GM21390 (cell line): ENCODE data around the gene SLC38A3.
"Not testable (repeated sequence)": the region's sequence is repeated elsewhere in the genome, so short reads cannot be mapped to it uniquely, and the experiment has no call there.

ENCODE experiments used
- ATAC-seq: cut with Tn5 transposase; IDR thresholded peaks from one replicate; pipeline ENCODE4 v1.9.1; 2021; ENCODE audit not compliant: unreplicated experiment

The SLC38A3 gene

GRCh38 chr3:50246517-50246954, 41.5 kb downstream of the SLC38A3 start:
- ATAC-seq = peak; percentile 47

DNA sequence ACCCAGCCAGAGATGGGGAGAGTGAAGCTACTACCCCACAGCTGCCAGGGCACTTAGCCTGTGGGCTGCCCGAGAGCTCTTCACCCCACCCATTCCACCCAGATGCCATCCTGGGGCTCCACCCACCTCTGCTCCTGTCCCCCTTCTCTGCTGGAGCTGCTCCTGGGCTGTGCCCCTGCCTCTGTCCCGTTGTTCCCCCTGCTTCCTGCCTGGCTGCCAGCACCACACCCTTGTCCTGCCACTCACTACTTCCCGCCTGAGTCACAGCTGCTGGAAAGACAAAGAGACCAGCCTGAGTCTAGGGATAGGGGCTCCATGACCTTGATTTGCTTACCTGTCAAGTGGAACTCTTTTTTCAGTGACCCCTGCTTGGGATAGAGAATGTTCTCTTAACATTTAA, 43.3 kb downstream of the SLC38A3 start:
- no peak for ATAC-seq

DNA sequence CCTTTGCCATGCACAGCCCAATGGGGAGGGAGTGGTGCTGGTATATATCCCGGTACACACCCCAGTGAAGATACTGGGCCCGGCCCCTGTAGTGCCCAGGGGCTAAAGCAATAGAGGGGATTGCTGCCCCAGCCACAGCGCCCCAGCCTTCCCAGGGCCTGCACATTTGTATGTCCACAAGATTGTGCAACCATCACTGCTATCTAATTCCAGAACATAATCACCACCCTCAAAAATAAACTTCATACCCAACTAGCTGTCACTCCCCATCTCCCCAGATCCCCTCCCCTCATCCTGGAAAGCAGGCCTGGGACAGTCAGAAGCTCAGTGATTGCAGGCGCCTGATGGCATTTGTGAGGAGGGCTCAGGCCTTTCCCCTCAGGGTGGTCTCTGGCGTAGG, 44.4 kb downstream of the SLC38A3 start:
- no peak for ATAC-seq

- no peak for ATAC-seq
Observed at GRCh38 chr3:50250514-50250913, 45.4 kb downstream of the SLC38A3 start.

DNA sequence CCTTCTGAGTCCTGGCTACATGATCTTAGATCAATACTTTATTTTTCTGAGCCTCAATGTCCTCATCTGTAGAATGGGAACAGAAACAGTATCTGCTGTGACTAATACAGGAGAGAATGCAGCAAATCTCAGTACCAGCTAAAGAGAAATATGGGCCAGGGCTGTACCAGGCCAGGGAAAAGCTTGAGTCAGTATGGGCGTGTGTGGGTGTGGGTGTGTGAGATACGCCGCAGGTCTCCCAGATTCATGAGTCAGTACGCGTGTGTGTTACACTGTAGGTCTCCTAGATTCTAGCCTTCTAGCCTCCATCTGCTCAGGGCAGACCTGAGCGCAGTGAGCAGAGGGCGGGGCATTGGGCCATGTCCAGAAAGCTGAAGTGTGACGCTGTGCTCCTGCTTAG, 46.1 kb downstream of the SLC38A3 start:
- ATAC-seq = no peak

DNA sequence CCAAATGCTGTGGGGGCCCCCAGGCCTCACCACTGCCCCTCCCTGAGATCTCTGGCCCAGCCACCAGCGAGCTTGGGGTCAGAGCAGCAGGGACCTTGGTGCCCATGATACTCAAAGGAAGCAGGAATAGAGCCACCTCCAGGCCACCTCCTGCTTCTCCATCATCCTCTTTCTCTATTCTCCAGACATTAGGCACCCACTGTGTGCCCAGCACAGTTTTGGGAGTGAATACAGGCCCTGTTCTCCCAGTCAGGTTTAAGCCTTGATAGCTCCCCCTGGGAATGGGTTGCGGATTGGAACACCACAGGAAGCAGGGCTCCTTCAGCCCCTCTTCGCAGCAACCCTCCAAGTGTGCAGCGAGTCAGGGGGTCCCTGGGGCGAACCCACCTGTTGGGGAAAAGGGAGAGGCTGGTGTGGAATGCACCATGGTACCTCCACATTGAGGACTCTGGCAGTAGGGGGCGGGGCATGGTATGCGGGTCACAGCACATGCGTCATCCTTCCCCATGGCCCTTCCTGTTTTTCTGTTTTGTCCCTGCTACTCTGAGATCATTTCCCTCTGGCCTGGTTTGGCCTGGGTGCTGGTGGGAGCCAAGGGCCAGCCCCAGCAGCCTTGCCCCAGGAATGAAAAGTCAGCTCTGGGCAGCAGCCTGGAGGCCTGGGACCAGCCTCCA, 49.6 kb downstream of the SLC38A3 start:
- no peak for ATAC-seq

- ATAC-seq = no peak
Observed at GRCh38 chr3:50255251-50255615, 50.2 kb downstream of the SLC38A3 start.

GRCh38 chr3:50256978-50257890, 52.2 kb downstream of the SLC38A3 start:
- no peak for ATAC-seq

GRCh38 chr3:50258029-50258680, 53.1 kb downstream of the SLC38A3 start:
- no peak for ATAC-seq

GRCh38 chr3:50258979-50259378, 53.9 kb downstream of the SLC38A3 start:
- no peak for ATAC-seq

GRCh38 chr3:50259432-50260026, 54.5 kb downstream of the SLC38A3 start:
- peak; percentile 13 for ATAC-seq

DNA sequence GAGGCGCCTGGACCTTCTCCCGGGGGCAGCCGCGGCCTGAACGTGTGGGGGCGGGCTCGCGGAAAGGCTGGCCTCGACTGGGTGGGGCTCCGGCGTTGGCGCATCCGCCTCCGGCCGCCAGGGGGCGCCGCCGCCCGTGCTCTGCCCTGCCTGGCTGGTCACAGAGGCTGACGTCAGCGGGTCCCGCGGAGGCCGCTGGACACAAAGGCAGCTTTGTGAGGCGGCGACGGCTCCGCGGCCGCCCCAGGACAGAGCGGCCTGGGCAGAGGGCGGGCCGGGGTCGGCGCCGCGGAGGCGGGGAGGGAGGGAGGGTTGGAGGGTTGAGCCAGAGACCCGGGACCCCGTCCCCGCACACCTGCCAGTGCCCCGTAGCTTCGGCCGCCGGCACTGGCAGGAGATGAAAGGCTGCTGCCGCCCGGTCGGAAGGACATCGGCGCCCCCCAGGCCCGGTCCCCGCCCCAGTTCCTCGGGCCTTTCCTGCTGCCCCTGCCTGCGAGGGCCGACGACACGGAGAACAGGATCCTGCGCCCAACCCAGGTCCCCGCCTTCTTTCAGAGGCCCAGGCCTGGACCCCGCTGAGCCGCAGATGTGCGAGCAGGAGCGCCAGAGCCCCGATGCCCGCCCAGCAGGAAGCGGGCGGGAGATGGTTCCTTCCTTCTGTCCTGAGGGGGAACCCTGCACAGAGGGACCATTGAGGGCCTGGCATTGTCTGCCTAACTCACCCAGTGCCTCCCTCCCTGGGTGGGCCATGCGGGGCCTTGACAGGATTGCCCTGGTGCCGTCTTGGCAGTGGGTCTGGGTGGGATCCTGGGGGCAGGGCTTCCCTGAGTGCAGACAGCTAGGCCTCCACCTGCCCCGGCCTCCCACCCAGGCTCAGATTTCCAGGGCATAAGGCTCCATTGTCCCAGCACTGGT, 55.2 kb downstream of the SLC38A3 start:
- ATAC-seq = peak; percentile 91

- ATAC-seq = no peak
Observed at GRCh38 chr3:50260942-50261441, 55.9 kb downstream of the SLC38A3 start.

- no peak for ATAC-seq
Observed at GRCh38 chr3:50261505-50261904, 56.4 kb downstream of the SLC38A3 start.

GRCh38 chr3:50262200-50262599, 57.1 kb downstream of the SLC38A3 start:
- ATAC-seq = not testable (repeated sequence)

DNA sequence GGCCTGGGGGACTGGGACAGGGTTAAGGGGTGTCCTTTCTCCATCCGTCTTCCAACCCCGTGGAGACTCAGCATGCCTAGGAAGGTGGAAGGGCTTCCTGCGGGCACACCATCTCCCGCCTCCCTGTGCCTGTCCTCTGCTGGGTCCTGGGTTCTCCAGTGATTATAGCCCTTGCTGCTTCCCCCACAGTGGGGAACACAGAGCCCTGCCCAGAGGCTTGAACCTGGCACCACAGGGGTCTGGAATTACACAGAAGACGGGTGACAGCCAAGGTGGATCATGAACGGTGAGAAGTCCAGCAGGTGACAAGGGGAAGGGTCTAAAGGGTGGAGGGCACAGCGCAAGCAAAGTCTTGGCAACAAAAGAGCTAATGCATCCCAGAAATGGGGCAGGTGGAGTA, 57.7 kb downstream of the SLC38A3 start:
- no peak for ATAC-seq

DNA sequence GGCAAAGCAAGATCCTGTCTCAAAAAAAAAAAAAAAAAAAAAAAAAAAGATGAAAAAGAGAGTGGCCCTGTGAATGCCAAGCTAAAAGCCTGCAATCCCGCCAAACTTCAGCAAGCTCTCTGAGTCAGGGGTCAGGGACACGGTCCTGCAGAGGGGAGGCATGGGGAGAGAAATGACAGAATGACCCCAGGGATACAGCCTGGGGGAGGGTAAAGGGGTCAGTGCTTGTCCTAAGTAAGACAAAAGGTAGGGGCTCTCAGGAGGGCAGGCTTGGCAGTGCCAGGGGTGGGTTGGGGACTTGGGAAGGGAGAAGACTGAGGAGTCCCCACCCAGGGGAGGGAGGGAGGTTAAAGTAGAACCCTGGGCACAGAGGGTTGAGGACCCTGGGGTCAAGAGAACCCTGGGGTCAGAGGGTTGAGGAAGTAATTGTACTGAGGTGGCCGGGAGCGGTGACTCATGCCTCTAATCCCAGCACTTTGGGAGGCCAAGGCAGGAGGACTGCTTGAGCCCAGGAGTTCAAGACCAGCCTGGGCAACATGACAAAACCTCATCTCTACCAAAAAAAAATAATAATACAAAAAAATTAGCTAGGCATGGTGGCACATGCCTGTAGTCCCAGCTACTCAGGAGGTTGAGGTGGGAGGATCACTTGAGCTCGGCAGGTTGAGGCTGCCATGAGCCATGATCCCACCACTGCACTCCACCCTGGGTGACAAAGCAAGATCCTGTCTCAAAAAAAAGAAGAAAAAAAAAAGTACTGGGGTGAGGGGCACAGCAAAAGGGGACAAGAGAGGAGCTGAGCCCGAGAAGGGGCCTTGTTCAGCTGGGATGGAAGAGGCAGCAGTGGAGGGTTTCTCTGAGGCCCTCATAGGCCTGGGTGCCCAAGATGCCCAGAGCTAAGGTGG, 58.7 kb downstream of the SLC38A3 start:
- no peak for ATAC-seq

DNA sequence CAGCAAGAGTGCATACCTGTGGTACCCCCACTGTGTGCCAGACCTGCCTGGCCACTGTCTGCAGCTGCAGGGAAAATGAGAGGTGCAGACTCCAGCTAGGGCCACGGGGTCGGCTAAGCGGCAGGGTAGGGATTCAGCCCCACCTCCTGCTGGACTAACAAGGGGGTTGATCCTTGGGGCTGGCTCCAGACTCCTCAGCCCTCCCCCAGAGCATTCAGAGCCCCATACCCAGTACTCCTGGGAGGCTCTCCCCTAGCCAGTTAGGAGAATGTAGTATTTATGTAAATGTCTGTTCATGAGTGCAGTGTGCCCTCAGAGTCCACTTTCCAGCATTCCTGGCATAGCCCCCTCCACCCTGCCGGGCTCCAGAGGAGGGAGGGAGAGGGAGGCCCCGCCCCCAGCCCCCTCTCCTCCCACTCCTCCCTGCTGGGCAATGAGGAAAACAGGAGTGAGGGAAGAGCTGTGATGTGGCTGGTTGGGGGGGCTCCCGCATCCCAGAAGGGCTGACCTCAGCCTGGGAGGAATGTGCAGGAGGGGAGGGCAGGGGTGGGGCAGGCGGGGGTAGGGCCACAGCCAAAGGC, 59.4 kb downstream of the SLC38A3 start:
- ATAC-seq = no peak
